ENCODE data around the gene TBXA2R. TPM values are rescaled to one million over a fixed set of nuclear protein-coding genes. Genes with fewer than 3 reads are reported as not detected.

TBXA2R gene
- total and polyA plus RNA-seq, 2 donors = 0.28 to 1.2 TPM

DNA sequence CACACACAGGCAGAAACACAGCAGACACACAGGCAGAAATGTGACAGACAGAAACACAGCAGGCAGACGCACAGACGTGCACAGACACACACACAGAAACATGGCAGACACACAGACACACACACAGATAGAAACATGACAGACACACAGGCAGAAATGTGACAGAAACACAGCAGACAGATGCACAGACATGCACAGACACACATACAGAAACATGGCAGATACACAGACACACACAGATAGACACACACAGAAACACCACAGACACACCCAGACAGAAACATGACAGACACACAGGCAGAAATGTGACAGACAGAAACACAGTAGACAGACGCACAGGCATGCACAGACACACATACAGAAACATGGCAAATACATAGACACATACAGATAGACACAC, 1.3 kb downstream of the TBXA2R start:
- 78% methylated on average over 3 of the region's 3 CpGs for WGBS
- peaks cover 27 to 45% of the 10 kb centered on the region in 2 donors for H3K27me3 ChIP-seq (ENCODE audit: control insufficient read depth in 2 of 2, insufficient read depth in 1 of 2, low read length in 1 of 2)
- no peak overlapping the region for H3K27ac ChIP-seq (ENCODE audit: low read depth in 1 of 2, low read length in 1 of 2)
- H3K9me3 ChIP-seq (ENCODE audit: control insufficient read depth in 2 of 2, insufficient read depth in 1 of 2, low read length in 1 of 2) = peaks cover 0 to 12% of the 10 kb centered on the region in 2 donors
- H3K4me3 ChIP-seq (ENCODE audit: low read length in 2 of 2) = no peak overlapping the region
- H3K36me3 ChIP-seq (ENCODE audit: control insufficient read depth in 2 of 2, insufficient read depth in 2 of 2, low read length in 1 of 2) = peaks cover 6 to 8% of the 10 kb centered on the region in 2 donors
- H3K4me1 ChIP-seq (ENCODE audit: control insufficient read depth in 2 of 2, insufficient read depth in 2 of 2, low read length in 2 of 2) = peaks cover 7 to 42% of the 10 kb centered on the region in 2 donors
- no peak for DNase-seq (ENCODE audit: low read depth in 6 of 9, low spot score in 9 of 9)

- WGBS = 8% methylated on average over 11 of the region's 11 CpGs
- no peak overlapping the region for H3K4me3 ChIP-seq (ENCODE audit: low read length in 2 of 2)
- H3K36me3 ChIP-seq (ENCODE audit: control insufficient read depth in 2 of 2, insufficient read depth in 2 of 2, low read length in 1 of 2) = peaks cover 2 to 4% of the 10 kb centered on the region in 2 donors
- H3K9me3 ChIP-seq (ENCODE audit: control insufficient read depth in 2 of 2, insufficient read depth in 1 of 2, low read length in 1 of 2) = peaks cover 1 to 12% of the 10 kb centered on the region in 2 donors
- H3K4me1 ChIP-seq (ENCODE audit: control insufficient read depth in 2 of 2, insufficient read depth in 2 of 2, low read length in 2 of 2) = peaks cover 7 to 42% of the 10 kb centered on the region in 2 donors
- no peak overlapping the region for H3K27ac ChIP-seq (ENCODE audit: low read depth in 1 of 2, low read length in 1 of 2)
- peak in 2 of 9 donors; percentile 48 to 69 for DNase-seq (ENCODE audit: low read depth in 6 of 9, low spot score in 9 of 9)
- peaks cover 27 to 45% of the 10 kb centered on the region in 2 donors for H3K27me3 ChIP-seq (ENCODE audit: control insufficient read depth in 2 of 2, insufficient read depth in 1 of 2, low read length in 1 of 2)
Measured at GRCh38 chr19:3604987-3605343, 1.7 kb downstream of the TBXA2R start.

GRCh38 chr19:3604227-3604986, 2.3 kb downstream of the TBXA2R start:
- peaks cover 7 to 42% of the 10 kb centered on the region in 2 donors for H3K4me1 ChIP-seq (ENCODE audit: control insufficient read depth in 2 of 2, insufficient read depth in 2 of 2, low read length in 2 of 2)
- H3K27me3 ChIP-seq (ENCODE audit: control insufficient read depth in 2 of 2, insufficient read depth in 1 of 2, low read length in 1 of 2) = peaks cover 27 to 45% of the 10 kb centered on the region in 2 donors
- no peak for DNase-seq (ENCODE audit: low read depth in 6 of 9, low spot score in 9 of 9)
- no peak overlapping the region for H3K4me3 ChIP-seq (ENCODE audit: low read length in 2 of 2)
- H3K9me3 ChIP-seq (ENCODE audit: control insufficient read depth in 2 of 2, insufficient read depth in 1 of 2, low read length in 1 of 2) = peaks cover 1 to 12% of the 10 kb centered on the region in 2 donors
- no peaks in the 10 kb centered on the region for H3K36me3 ChIP-seq (ENCODE audit: control insufficient read depth in 2 of 2, insufficient read depth in 2 of 2, low read length in 1 of 2)
- no peak overlapping the region for H3K27ac ChIP-seq (ENCODE audit: low read depth in 1 of 2, low read length in 1 of 2)
- 74% methylated on average over 27 of the region's 27 CpGs for WGBS

DNA sequence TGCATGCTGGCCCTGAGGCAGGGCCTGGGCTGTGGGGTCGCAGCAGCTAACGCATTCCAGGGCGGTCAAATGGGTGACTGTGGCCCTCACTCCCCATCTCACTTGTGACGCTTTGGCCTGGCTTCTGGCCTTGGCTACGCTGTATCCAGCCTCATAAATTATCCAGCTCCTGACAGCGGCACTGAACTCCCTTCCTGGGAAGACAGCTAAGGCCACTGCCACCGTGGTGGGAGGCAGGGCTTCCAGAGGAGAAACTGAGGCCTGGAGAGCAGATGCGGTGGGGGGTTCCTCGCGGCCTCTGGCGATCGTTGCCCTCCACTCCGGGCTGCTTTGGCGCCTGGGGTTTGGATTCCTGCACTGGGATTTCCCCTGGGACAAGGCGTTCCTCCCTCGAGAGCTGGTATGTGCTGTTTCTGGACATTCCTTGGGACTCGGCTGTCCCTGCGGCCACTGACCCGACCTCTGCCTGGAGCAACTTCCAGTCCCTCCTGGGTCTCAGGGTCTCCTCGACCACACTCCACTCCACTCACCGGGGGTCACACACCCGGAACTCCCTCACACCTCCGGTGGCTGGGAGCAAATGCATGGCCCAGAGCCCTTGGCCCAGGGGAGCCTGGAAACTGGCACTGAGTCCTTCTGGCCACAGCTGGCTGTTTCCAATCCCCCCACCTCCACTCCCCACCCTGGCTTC, 3.4 kb downstream of the TBXA2R start:
- H3K36me3 ChIP-seq (ENCODE audit: control insufficient read depth in 2 of 2, insufficient read depth in 2 of 2, low read length in 1 of 2) = no peaks in the 10 kb centered on the region
- 93% methylated on average over 23 of the region's 23 CpGs for WGBS
- no peak overlapping the region for H3K4me3 ChIP-seq (ENCODE audit: low read length in 2 of 2)
- no peak overlapping the region for H3K27ac ChIP-seq (ENCODE audit: low read depth in 1 of 2, low read length in 1 of 2)
- peaks cover 6 to 34% of the 10 kb centered on the region in 2 donors for H3K4me1 ChIP-seq (ENCODE audit: control insufficient read depth in 2 of 2, insufficient read depth in 2 of 2, low read length in 2 of 2)
- peaks cover 27 to 43% of the 10 kb centered on the region in 2 donors for H3K27me3 ChIP-seq (ENCODE audit: control insufficient read depth in 2 of 2, insufficient read depth in 1 of 2, low read length in 1 of 2)
- DNase-seq (ENCODE audit: low read depth in 6 of 9, low spot score in 9 of 9) = no peak
- peaks cover 1 to 12% of the 10 kb centered on the region in 2 donors for H3K9me3 ChIP-seq (ENCODE audit: control insufficient read depth in 2 of 2, insufficient read depth in 1 of 2, low read length in 1 of 2)

GRCh38 chr19:3601021-3601420, 5.7 kb downstream of the TBXA2R start:
- H3K9me3 ChIP-seq (ENCODE audit: control insufficient read depth in 2 of 2, insufficient read depth in 1 of 2, low read length in 1 of 2) = peaks cover 0 to 1% of the 10 kb centered on the region in 2 donors
- 96% methylated on average over 12 of the region's 12 CpGs for WGBS
- H3K4me1 ChIP-seq (ENCODE audit: control insufficient read depth in 2 of 2, insufficient read depth in 2 of 2, low read length in 2 of 2) = peaks cover 1 to 16% of the 10 kb centered on the region in 2 donors
- H3K4me3 ChIP-seq (ENCODE audit: low read length in 2 of 2) = no peak overlapping the region
- no peak overlapping the region for H3K27ac ChIP-seq (ENCODE audit: low read depth in 1 of 2, low read length in 1 of 2)
- H3K27me3 ChIP-seq (ENCODE audit: control insufficient read depth in 2 of 2, insufficient read depth in 1 of 2, low read length in 1 of 2) = peaks cover 7 to 21% of the 10 kb centered on the region in 2 donors
- no peaks in the 10 kb centered on the region for H3K36me3 ChIP-seq (ENCODE audit: control insufficient read depth in 2 of 2, insufficient read depth in 2 of 2, low read length in 1 of 2)
- DNase-seq (ENCODE audit: low read depth in 6 of 9, low spot score in 9 of 9) = no peak

DNA sequence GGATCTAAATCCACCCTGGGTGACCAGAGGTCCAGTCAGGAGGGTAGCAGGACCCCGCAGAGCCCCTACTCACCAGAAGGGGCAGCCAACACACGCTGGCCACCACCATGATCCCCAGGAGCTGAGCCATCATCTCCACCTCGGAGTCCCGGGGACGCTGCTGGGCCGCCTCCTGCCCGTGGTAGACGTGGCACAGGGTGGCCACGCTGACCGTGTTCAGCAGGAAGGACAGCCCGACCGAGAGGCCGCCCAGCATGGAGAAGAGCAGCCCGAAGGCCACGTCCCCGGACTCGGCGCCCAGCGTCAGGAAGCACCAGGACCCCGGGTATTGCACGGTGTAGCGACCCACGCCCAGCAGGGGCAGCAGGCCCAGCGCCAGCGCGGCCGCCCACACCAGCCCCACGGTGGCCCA, 6.9 kb downstream of the TBXA2R start:
- H3K27me3 ChIP-seq (ENCODE audit: control insufficient read depth in 2 of 2, insufficient read depth in 1 of 2, low read length in 1 of 2) = peaks cover 5 to 9% of the 10 kb centered on the region in 2 donors
- 95% methylated on average over 28 of the region's 28 CpGs for WGBS
- H3K9me3 ChIP-seq (ENCODE audit: control insufficient read depth in 2 of 2, insufficient read depth in 1 of 2, low read length in 1 of 2) = peaks cover 0 to 1% of the 10 kb centered on the region in 2 donors
- no peaks in the 10 kb centered on the region for H3K36me3 ChIP-seq (ENCODE audit: control insufficient read depth in 2 of 2, insufficient read depth in 2 of 2, low read length in 1 of 2)
- no peak overlapping the region for H3K27ac ChIP-seq (ENCODE audit: low read depth in 1 of 2, low read length in 1 of 2)
- H3K4me3 ChIP-seq (ENCODE audit: low read length in 2 of 2) = no peak overlapping the region
- peaks cover 0 to 4% of the 10 kb centered on the region in 2 donors for H3K4me1 ChIP-seq (ENCODE audit: control insufficient read depth in 2 of 2, insufficient read depth in 2 of 2, low read length in 2 of 2)
- no peak for DNase-seq (ENCODE audit: low read depth in 6 of 9, low spot score in 9 of 9)

DNA sequence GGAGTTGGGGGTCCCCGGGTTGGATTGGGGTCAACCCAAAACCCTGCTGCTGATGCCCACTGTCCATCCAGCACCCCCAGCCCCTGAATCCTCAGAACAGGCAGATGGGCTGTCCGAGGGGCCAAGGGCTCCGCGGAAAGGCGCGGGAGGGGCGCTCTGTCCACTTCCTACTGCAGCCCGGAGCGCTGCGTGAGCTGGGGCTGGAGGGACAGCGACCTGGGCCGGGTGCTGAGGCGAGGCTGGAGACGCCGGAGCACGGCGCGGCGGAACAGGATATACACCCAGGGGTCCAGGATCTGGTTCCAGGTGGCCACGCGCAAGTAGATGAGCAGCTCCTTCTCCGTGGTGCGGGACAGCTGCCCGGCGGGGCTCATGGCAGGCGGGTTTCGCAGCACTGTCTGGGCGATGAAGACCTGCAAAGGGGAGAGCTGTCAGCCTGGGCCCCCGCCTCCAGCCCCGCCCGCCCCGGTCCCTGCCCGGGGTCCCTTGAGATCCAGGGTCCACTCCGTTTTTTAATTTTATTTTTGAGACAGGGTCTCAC, 11.1 kb downstream of the TBXA2R start:
- no peak overlapping the region for H3K4me3 ChIP-seq (ENCODE audit: low read length in 2 of 2)
- H3K27me3 ChIP-seq (ENCODE audit: control insufficient read depth in 2 of 2, insufficient read depth in 1 of 2, low read length in 1 of 2) = peaks cover 0 to 5% of the 10 kb centered on the region in 2 donors
- WGBS = 95% methylated on average over 34 of the region's 34 CpGs
- DNase-seq (ENCODE audit: low read depth in 6 of 9, low spot score in 9 of 9) = no peak
- H3K9me3 ChIP-seq (ENCODE audit: control insufficient read depth in 2 of 2, insufficient read depth in 1 of 2, low read length in 1 of 2) = peaks cover 1 to 20% of the 10 kb centered on the region in 2 donors
- H3K27ac ChIP-seq (ENCODE audit: low read depth in 1 of 2, low read length in 1 of 2) = no peak overlapping the region
- H3K36me3 ChIP-seq (ENCODE audit: control insufficient read depth in 2 of 2, insufficient read depth in 2 of 2, low read length in 1 of 2) = no peaks in the 10 kb centered on the region
- H3K4me1 ChIP-seq (ENCODE audit: control insufficient read depth in 2 of 2, insufficient read depth in 2 of 2, low read length in 2 of 2) = no peaks in the 10 kb centered on the region

DNA sequence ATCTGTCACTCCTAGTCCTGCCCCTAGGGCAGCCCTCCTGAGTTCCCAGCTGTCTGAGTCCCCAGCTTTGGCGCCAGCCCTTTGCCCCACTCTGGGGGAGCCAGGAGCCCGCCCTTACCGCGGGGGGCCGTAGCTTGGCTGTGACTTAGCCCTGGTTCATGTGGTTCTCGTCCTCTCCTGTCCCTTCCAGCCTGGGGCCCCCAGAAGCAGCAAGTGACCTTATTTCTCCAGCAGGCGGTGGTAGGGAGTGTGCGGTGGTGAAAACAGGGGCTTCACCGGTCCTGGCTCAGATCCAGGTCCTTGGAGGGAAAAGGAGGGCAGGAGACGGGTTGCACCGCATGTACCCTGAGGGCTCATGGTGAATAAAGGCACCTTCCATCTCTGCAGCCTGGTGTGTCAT, 13.5 kb downstream of the TBXA2R start:
- WGBS = 72% methylated on average over 11 of the region's 11 CpGs
- no peaks in the 10 kb centered on the region for H3K4me1 ChIP-seq (ENCODE audit: control insufficient read depth in 2 of 2, insufficient read depth in 2 of 2, low read length in 2 of 2)
- peaks cover 0 to 30% of the 10 kb centered on the region in 2 donors for H3K9me3 ChIP-seq (ENCODE audit: control insufficient read depth in 2 of 2, insufficient read depth in 1 of 2, low read length in 1 of 2)
- no peaks in the 10 kb centered on the region for H3K36me3 ChIP-seq (ENCODE audit: control insufficient read depth in 2 of 2, insufficient read depth in 2 of 2, low read length in 1 of 2)
- H3K27me3 ChIP-seq (ENCODE audit: control insufficient read depth in 2 of 2, insufficient read depth in 1 of 2, low read length in 1 of 2) = peaks cover 0 to 5% of the 10 kb centered on the region in 2 donors
- no peak overlapping the region for H3K27ac ChIP-seq (ENCODE audit: low read depth in 1 of 2, low read length in 1 of 2)
- DNase-seq (ENCODE audit: low read depth in 6 of 9, low spot score in 9 of 9) = no peak
- no peak overlapping the region for H3K4me3 ChIP-seq (ENCODE audit: low read length in 2 of 2)

Measured in thymus (tissue), 11 donors.